ENCODE results near the gene HSDL2. TPM values are rescaled to one million over a fixed set of nuclear protein-coding genes. Genes with fewer than 3 reads are reported as not detected.

The HSDL2 gene
- 10 to 100 TPM; 65.8 to 96.8 (median 79.8) TPM for total RNA-seq
- long read RNA-seq, transcript HSDL2-202 (11 exons, 3,350 nt), result major isoform, 37 of 53 reads
- long read RNA-seq, partial matches to known transcripts, result 6 of 53 reads
- long read RNA-seq, other reads (novel, unspliced or antisense), result 10 of 53 reads

DNA sequence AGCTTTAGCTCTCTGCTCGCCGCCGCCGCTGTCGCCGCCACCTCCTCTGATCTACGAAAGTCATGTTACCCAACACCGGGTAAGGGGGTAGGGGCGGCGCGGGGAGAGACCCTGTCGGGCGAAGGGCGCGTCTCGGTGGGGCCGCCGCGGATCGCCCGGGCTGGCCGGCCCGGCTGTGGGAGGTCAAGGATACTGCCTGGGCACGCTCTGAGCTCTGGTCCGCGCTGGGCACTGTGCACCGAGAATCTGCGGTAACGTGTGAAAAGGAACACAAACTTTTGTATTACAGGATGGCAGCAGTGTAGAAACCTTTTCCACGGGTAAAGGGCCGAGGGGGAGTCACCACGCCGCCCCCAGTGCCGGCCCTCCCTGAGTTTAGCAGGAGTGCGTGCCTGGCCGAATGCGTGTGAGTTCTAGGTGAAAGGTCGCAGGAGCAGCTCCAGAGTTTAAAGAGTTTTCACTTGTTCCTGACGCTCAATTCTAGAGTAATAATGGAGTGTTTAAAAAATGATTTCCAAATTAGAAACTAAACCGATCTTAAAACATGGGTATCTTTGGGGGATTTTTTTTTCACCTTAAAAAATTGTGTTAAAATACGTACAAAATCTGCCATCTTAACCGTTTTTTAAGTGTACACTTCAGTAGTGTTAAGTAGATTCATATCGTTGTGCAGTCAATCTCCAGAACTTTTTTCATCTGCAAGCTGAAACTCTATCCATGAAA lies at the start of gene HSDL2:
Gene HSDL2 (plus strand): TSS at position 7 of the 723 bp plus-strand sequence. CDS start 56 bp downstream, at position 63.
- Histone ChIP-seq H3K4me3 (peak within 1 kb of the TSS; percentile 73 to 92 (median 75)), H3K36me3 (no peaks in the 10 kb centered on the region), H3K27me3 (no peaks in the 10 kb centered on the region), H3K27ac (peak within 1 kb of the TSS; percentile 96 to 99 (median 98)), H3K9me3 (no peaks in the 10 kb centered on the region), H3K4me1 (peaks cover 0 to 57% (median 27%) of the 10 kb centered on the region in 4 donors)
- DNase-seq, result peak in 1 of 3 donors; percentile 66
- peak; percentile 42 to 64 (median 54) for ATAC-seq
- 0% methylated on average over 14 of the region's 43 CpGs for WGBS (ENCODE audit: insufficient coverage, low coverage, low lambda C conversion rate, missing lambda C conversion rate)
- intact Hi-C loops (cut with DNase I), result no loop called here
- TF ChIP-seq POLR2A (IDR thresholded peaks at IDR 0.05), result no peak
- TF ChIP-seq, protein P1, sequence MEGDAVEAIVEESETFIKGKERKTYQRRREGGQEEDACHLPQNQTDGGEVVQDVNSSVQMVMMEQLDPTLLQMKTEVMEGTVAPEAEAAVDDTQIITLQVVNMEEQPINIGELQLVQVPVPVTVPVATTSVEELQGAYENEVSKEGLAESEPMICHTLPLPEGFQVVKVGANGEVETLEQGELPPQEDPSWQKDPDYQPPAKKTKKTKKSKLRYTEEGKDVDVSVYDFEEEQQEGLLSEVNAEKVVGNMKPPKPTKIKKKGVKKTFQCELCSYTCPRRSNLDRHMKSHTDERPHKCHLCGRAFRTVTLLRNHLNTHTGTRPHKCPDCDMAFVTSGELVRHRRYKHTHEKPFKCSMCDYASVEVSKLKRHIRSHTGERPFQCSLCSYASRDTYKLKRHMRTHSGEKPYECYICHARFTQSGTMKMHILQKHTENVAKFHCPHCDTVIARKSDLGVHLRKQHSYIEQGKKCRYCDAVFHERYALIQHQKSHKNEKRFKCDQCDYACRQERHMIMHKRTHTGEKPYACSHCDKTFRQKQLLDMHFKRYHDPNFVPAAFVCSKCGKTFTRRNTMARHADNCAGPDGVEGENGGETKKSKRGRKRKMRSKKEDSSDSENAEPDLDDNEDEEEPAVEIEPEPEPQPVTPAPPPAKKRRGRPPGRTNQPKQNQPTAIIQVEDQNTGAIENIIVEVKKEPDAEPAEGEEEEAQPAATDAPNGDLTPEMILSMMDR (IDR thresholded peaks at IDR 0.05), result no peak

DNA sequence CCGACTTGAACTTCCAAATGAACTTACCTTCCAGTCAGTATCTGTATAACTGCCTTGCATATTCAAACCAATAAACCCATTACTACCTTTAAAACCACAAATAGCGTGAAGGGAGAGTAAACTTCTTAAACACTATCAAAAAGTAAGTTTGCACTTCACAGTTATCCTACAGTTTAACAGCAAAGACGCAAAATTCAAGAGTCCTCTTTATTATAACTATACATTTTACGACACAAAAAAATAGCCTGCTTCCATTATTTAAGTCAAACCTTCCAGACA lies 48.3 kb upstream of the HSDL2 start:
- peaks cover 0 to 15% (median 0%) of the 10 kb centered on the region in 4 donors for H3K4me1 ChIP-seq
- WGBS (ENCODE audit: insufficient coverage, low coverage, low lambda C conversion rate, missing lambda C conversion rate), result 25% methylated on average over 4 of the region's 4 CpGs
- H3K4me3 ChIP-seq, result peak overlapping the region in 2 of 3 donors; percentile 79 to 93
- H3K27ac ChIP-seq, result no peak overlapping the region
- no peaks in the 10 kb centered on the region for H3K27me3 ChIP-seq
- TF ChIP-seq POLR2A (IDR thresholded peaks at IDR 0.05), result no peak
- TF ChIP-seq, protein P1 (IDR thresholded peaks at IDR 0.05), result no peak
- ATAC-seq (no peak), DNase-seq (no peak)
- intact Hi-C loops (cut with DNase I), result no loop called here
- no peaks in the 10 kb centered on the region for H3K36me3 ChIP-seq
- no peaks in the 10 kb centered on the region for H3K9me3 ChIP-seq

DNA sequence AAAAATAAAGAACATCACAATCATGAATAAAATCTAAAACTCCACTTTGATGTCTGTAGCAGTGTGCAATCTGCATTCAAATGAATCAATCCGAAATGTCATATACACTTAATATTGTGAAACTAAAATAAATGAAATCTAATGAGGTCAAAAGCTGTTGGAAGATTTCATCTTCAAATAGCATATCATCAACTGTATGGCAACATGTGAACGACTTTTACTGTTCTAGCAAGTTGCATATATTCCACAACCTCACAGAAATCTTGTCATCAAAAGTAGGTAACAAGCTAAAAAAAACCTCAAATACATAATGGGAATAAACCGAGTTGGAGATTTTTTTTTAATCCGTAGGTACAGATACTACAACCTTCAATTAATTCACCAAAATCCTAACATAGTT lies 47.7 kb upstream of the HSDL2 start:
- Histone ChIP-seq H3K4me3 (peak overlapping the region; percentile 79 to 93 (median 89)), H3K4me1 (peaks cover 0 to 21% (median 2%) of the 10 kb centered on the region in 4 donors), H3K27ac (peak overlapping the region in 2 of 3 donors; percentile 89 to 98), H3K9me3 (no peaks in the 10 kb centered on the region), H3K36me3 (no peaks in the 10 kb centered on the region), H3K27me3 (no peaks in the 10 kb centered on the region)
- DNase-seq (no peak), ATAC-seq (no peak)
- TF ChIP-seq, protein P1 (IDR thresholded peaks at IDR 0.05), result no peak
- no peak for TF ChIP-seq POLR2A (IDR thresholded peaks at IDR 0.05)
- intact Hi-C loops (cut with DNase I), result no loop called here
- WGBS (ENCODE audit: insufficient coverage, low coverage, low lambda C conversion rate, missing lambda C conversion rate), result 3% methylated on average over 4 of the region's 4 CpGs

DNA sequence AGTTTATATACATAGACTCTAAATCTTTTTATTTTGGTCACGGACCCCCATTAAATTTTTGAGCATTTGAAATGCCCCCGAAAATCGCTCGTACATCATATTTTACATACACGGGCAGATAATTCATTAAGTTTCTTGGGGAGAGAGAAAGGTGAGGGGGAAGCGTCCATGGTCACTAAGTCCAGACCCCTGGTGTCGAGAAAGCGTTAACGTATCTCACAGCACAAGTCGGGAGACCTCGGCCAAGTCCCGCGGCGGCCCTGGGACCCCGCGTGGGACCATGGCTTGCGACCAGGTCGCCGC lies 47.3 kb upstream of the HSDL2 start:
- H3K4me1 ChIP-seq, result peaks cover 0 to 24% (median 2%) of the 10 kb centered on the region in 4 donors
- H3K36me3 ChIP-seq, result no peaks in the 10 kb centered on the region
- ATAC-seq, result no peak
- H3K27ac ChIP-seq, result peak overlapping the region; percentile 89 to 98 (median 98)
- no peak for DNase-seq
- TF ChIP-seq POLR2A (IDR thresholded peaks at IDR 0.05), result no peak
- TF ChIP-seq, protein P1 (IDR thresholded peaks at IDR 0.05), result no peak
- H3K9me3 ChIP-seq, result no peaks in the 10 kb centered on the region
- WGBS (ENCODE audit: insufficient coverage, low coverage, low lambda C conversion rate, missing lambda C conversion rate), result 0% methylated on average over 9 of the region's 19 CpGs
- intact Hi-C loops (cut with DNase I), result no loop called here
- H3K4me3 ChIP-seq, result peak overlapping the region; percentile 79 to 93 (median 89)
- H3K27me3 ChIP-seq, result no peaks in the 10 kb centered on the region
